ENCODE data around the gene NDFIP2. TPM values are rescaled to one million over a fixed set of nuclear protein-coding genes. Genes with fewer than 3 reads are reported as not detected.

NDFIP2 gene
- polyA plus RNA-seq, 1 of the 3 experiments (the other 2 are of a cell fraction), result 21.4 TPM

DNA sequence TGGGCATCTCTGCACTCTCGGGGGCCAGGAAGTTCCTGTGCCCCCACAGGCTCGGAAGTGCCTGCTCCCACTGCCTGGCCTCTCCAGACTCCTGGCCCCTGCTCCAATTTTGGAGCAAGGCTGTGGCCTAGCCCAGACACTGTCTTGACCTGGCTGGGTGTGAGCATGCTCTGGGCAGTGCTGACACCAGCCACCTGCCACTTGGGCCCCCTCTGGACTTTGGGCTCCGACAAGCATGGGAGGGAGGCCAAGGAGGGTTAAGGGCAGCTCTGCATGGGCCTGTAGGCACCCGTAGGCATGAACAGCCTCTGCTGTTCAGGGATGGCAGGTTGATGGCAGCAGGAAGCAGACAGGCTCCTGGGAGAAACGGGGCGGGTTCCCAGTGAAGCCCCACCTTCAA, 48.9 kb upstream of the NDFIP2 start:
- Histone ChIP-seq H3K9ac (no peak overlapping the region), H4K20me1 (ENCODE audit: insufficient read depth) (no peaks in the 10 kb centered on the region), H3K79me2 (ENCODE audit: insufficient read depth) (no peaks in the 10 kb centered on the region), H2AFZ (ENCODE audit: low read depth) (no peak overlapping the region), H3K36me3 (replicated peaks in 1 of 2; ENCODE audit: control insufficient read depth in 1 of 2, insufficient read depth in 2 of 2, low read length in 1 of 2) (no peaks in the 10 kb centered on the region), H3K27me3 (ENCODE audit: insufficient read depth) (no peaks in the 10 kb centered on the region), H3K27ac (ENCODE audit: low read depth in 2 of 2, low read length in 1 of 2) (no peak overlapping the region), H3K9me3 (no peaks in the 10 kb centered on the region), H3F3A (replicated peaks; ENCODE audit: insufficient read depth) (peaks cover 7% of the 10 kb centered on the region), H3K9me2 (no peaks in the 10 kb centered on the region), H3K4me3 (ENCODE audit: low read depth in 2 of 2, low read length in 1 of 2) (no peak overlapping the region), H3K4me2 (no peak overlapping the region), H3K4me1 (ENCODE audit: control insufficient read depth in 1 of 2, insufficient read depth in 2 of 2, low read depth in 1 of 2, low read length in 1 of 2) (peaks cover 0 to 4% of the 10 kb centered on the region in 2 experiments; a peak in 1 of 4 replicates)
- TF ChIP-seq GABPA (IDR thresholded peaks at IDR 0.05; ENCODE audit: low read depth) (no peak), RCOR1 (IDR thresholded peaks at IDR 0.05; ENCODE audit: low read length) (no peak), TAF1 (IDR thresholded peaks at IDR 0.05; ENCODE audit: borderline replicate concordance, low read depth, low read length) (no peak), NRF1 (IDR thresholded peaks at IDR 0.05; ENCODE audit: low read depth, low read length) (no peak), EP300 (IDR thresholded peaks at IDR 0.05; ENCODE audit: borderline replicate concordance in 1 of 2, low read depth in 1 of 2, low read length in 1 of 2) (no peak), RAD21 (IDR thresholded peaks at IDR 0.05; ENCODE audit: low read length) (no peak), FOSL2 (IDR thresholded peaks at IDR 0.05; ENCODE audit: borderline replicate concordance, low read depth) (no peak), TEAD4 (IDR thresholded peaks at IDR 0.05; ENCODE audit: borderline replicate concordance, insufficient read depth) (no peak), GATA2 (CRISPR knock-in tag; IDR thresholded peaks at IDR 0.05) (no peak), RFX5 (IDR thresholded peaks at IDR 0.05; ENCODE audit: low read length) (no peak)
- TF ChIP-seq, protein P1, sequence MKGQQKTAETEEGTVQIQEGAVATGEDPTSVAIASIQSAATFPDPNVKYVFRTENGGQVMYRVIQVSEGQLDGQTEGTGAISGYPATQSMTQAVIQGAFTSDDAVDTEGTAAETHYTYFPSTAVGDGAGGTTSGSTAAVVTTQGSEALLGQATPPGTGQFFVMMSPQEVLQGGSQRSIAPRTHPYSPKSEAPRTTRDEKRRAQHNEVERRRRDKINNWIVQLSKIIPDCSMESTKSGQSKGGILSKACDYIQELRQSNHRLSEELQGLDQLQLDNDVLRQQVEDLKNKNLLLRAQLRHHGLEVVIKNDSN (IDR thresholded peaks at IDR 0.05; ENCODE audit: borderline replicate concordance, low read depth), result no peak
- WGBS (ENCODE audit: low lambda C conversion rate), result 78% methylated on average over 3 of the region's 6 CpGs
- no peak for DNase-seq
- ChIA-PET CTCF (interaction anchor here (1.5 to 2.7 kb wide), 3 partner anchors 8 to 108 kb away, joined by 4 to 8 read pairs (median 8); no protein-coding TSS in a partner anchor), POLR2A (no interaction called here)

- WGBS (ENCODE audit: low lambda C conversion rate), result 95% methylated on average over 8 of the region's 11 CpGs
- H3K27ac ChIP-seq (ENCODE audit: low read depth in 2 of 2, low read length in 1 of 2), result no peak overlapping the region
- H3K9ac ChIP-seq, result no peak overlapping the region
- H4K20me1 ChIP-seq (ENCODE audit: insufficient read depth), result no peaks in the 10 kb centered on the region
- no peak for TF ChIP-seq NRF1 (IDR thresholded peaks at IDR 0.05; ENCODE audit: low read depth, low read length)
- TF ChIP-seq ELF1 (IDR thresholded peaks at IDR 0.05), result no peak
- no peak for TF ChIP-seq POLR2AphosphoS5 (IDR thresholded peaks at IDR 0.05; ENCODE audit: low read depth, low read length)
- no peak for TF ChIP-seq FOXM1 (IDR thresholded peaks at IDR 0.05; ENCODE audit: low read depth)
- no peak for TF ChIP-seq EP300 (IDR thresholded peaks at IDR 0.05; ENCODE audit: borderline replicate concordance in 1 of 2, low read depth in 1 of 2, low read length in 1 of 2)
- TF ChIP-seq, protein P1 (IDR thresholded peaks at IDR 0.05; ENCODE audit: borderline replicate concordance, low read depth), result no peak
- H2AFZ ChIP-seq (ENCODE audit: low read depth), result no peak overlapping the region
- H3K4me2 ChIP-seq, result no peak overlapping the region
- ChIA-PET CTCF (interaction anchor here (1.3 to 2.7 kb wide), 4 partner anchors 9 to 107 kb away, joined by 3 to 8 read pairs (median 6); no protein-coding TSS in a partner anchor), POLR2A (interaction anchor here (0.6 kb wide), 1 partner anchor 14 kb away, joined by 3 read pairs; no protein-coding TSS in a partner anchor)
- no peaks in the 10 kb centered on the region for H3K9me3 ChIP-seq
- no peaks in the 10 kb centered on the region for H3K79me2 ChIP-seq (ENCODE audit: insufficient read depth)
- no peaks in the 10 kb centered on the region for H3K27me3 ChIP-seq (ENCODE audit: insufficient read depth)
- peaks cover 0 to 4% of the 10 kb centered on the region in 2 experiments; a peak in 1 of 4 replicates for H3K4me1 ChIP-seq (ENCODE audit: control insufficient read depth in 1 of 2, insufficient read depth in 2 of 2, low read depth in 1 of 2, low read length in 1 of 2)
- no peaks in the 10 kb centered on the region for H3K9me2 ChIP-seq
- no peak overlapping the region for H3K4me3 ChIP-seq (ENCODE audit: low read depth in 2 of 2, low read length in 1 of 2)
- H3F3A ChIP-seq (replicated peaks; ENCODE audit: insufficient read depth), result peaks cover 7% of the 10 kb centered on the region
- H3K36me3 ChIP-seq (replicated peaks in 1 of 2; ENCODE audit: control insufficient read depth in 1 of 2, insufficient read depth in 2 of 2, low read length in 1 of 2), result no peaks in the 10 kb centered on the region
- DNase-seq, result no peak
Measured at GRCh38 chr13:79432992-79433391, 48.0 kb upstream of the NDFIP2 start.
